Fibroblast of lung (primary cell): ENCODE results near the gene RBM23.

ENCODE experiments used
- CTCF ChIP-seq, 2 donors: IDR thresholded peaks in 1 of 2; conservative IDR thresholded peaks in 1 of 2; 1 replicate in 1 of 2; 2 replicates in 1 of 2; pipeline ENCODE4 v1.5.1; 2011 to 2012; ENCODE audit warnings: low read length in 2 of 2, control low read depth in 1 of 2, inconsistent platforms in 1 of 2, low read depth in 1 of 2, mild to moderate bottlenecking in 1 of 2
- EZH2 ChIP-seq: IDR thresholded peaks from 2 replicates; pipeline ENCODE4 v1.5.1; 2012; ENCODE audit warnings: low read length, control low read depth, mild to moderate bottlenecking; ENCODE audit errors: missing control alignments

DNA sequence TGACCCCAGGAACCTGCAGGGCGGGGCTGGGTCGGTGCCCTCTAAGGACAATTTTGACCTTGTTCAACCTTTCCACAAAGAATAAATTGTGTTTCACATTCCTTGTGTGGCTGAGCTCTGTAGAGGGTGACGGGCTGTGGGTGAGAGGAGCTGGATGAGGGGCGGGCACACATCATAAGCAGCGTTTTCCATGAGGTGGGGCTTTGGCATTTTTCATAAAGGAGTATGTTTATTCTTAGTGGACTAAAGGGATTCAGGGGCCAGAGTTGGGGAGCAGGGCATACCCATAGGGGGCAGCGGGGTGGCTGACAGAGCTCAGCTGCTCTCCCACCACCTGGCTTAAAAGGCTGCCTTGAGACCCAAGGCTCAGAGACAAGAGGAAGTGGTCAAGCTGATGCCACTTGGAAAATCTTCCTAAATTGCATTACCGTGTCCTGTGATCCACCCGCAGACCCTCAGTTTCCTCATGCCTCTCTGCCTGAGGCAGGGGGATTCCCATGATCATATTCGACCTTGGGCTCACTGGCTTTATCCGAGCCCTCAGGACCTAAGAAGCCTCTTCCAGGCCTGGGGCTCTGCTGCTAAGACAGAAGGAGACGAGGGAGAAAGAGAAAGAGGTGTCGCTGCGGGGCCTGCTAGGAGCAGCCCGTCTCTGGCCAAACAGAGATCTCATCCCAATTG, 71.1 kb downstream of the RBM23 start:
- peak in 1 of 2 donors; percentile 5 for TF ChIP-seq CTCF (conservative IDR thresholded peaks at IDR 0.05 in 1 of 2, IDR thresholded peaks at IDR 0.05 in 1 of 2; ENCODE audit: low read depth in 1 of 2, low read length in 2 of 2)
- TF ChIP-seq EZH2 = no peak
